HepG2 (cell line): ENCODE data around the gene TLR5. TPM values are rescaled to one million over a fixed set of nuclear protein-coding genes. Genes with fewer than 3 reads are reported as not detected.

Source experiments
- AKNA ChIP-seq: sonication (generic); formaldehyde crosslinking; IDR thresholded peaks from 2 replicates; pipeline ENCODE4 v1.4.0; 2020; ENCODE audit warnings: missing genetic modification reagents, borderline replicate concordance
- FLYWCH1 ChIP-seq: sonication (generic); formaldehyde crosslinking; IDR thresholded peaks from 2 replicates; pipeline ENCODE4 v1.8.1; 2023; ENCODE audit warnings: mild to moderate bottlenecking, missing genetic modification reagents
- FOXA1 ChIP-seq, 2 experiments: fragments of 450-650 bp in 1 of 2; sonication (generic) in 1 of 2; formaldehyde crosslinking in 1 of 2; IDR thresholded peaks; 2 replicates each; pipeline versions ENCODE4 v1.4.0 to v1.6.1; 2016 to 2020; ENCODE audit warnings: missing genetic modification reagents in 1 of 2
- HNRNPUL1 ChIP-seq: fragments of 200-400 bp; formaldehyde crosslinking; IDR thresholded peaks from 2 replicates; pipeline ENCODE4 v1.6.1; 2017; ENCODE audit warnings: low read depth, mild to moderate bottlenecking, low read length, moderate library complexity
- JDP2 ChIP-seq: sonication (generic); formaldehyde crosslinking; IDR thresholded peaks from 2 replicates; pipeline ENCODE4 v1.8.1; 2022; ENCODE audit warnings: missing genetic modification reagents, borderline replicate concordance
- KDM5B ChIP-seq: sonication (generic); formaldehyde crosslinking; IDR thresholded peaks from 2 replicates; pipeline ENCODE4 v1.4.0; 2020; ENCODE audit warnings: missing genetic modification reagents, mild to moderate bottlenecking, borderline replicate concordance
- PHF5A ChIP-seq: IDR thresholded peaks from one replicate; pipeline ENCODE4 v1.6.1; 2018; ENCODE audit warnings: low read depth, missing genetic modification reagents; ENCODE audit not compliant: unreplicated experiment
- PTBP1 ChIP-seq: fragments of 200-400 bp; formaldehyde crosslinking; IDR thresholded peaks from 2 replicates; pipeline ENCODE4 v1.6.1; 2018; ENCODE audit warnings: low read length, low read depth; ENCODE audit not compliant: poor library complexity, severe bottlenecking
- SRF ChIP-seq: IDR thresholded peaks from 2 replicates; pipeline ENCODE4 v1.6.1; 2011; ENCODE audit warnings: mild to moderate bottlenecking, low read depth, low read length, moderate library complexity
- STAG1 ChIP-seq: sonication (generic); formaldehyde crosslinking; IDR thresholded peaks from 2 replicates; pipeline ENCODE4 v1.4.0; 2020; ENCODE audit warnings: missing genetic modification reagents
- SUZ12 ChIP-seq: fragments of 150-350 bp; IDR thresholded peaks from 2 replicates; pipeline ENCODE4 v1.6.1; 2014; ENCODE audit warnings: low read depth, low read length
- TCF7L2 ChIP-seq: IDR thresholded peaks from 2 replicates; pipeline ENCODE4 v1.6.1; 2011; ENCODE audit warnings: mild to moderate bottlenecking, low read depth, low read length, moderate library complexity
- ZBTB42 ChIP-seq: sonication (generic); formaldehyde crosslinking; IDR thresholded peaks from 2 replicates; pipeline ENCODE4 v1.5.0; 2020; ENCODE audit warnings: mild to moderate bottlenecking, missing genetic modification reagents
- ZNF556 ChIP-seq: sonication (generic); formaldehyde crosslinking; IDR thresholded peaks from 2 replicates; pipeline ENCODE4 v1.4.0; 2020; ENCODE audit warnings: mild to moderate bottlenecking, missing genetic modification reagents, borderline replicate concordance
- ZNF609 ChIP-seq: sonication (generic); formaldehyde crosslinking; IDR thresholded peaks from 2 replicates; pipeline ENCODE4 v1.4.0; 2020; ENCODE audit warnings: mild to moderate bottlenecking, missing genetic modification reagents, borderline replicate concordance
- ZSCAN22 ChIP-seq: sonication (generic); formaldehyde crosslinking; IDR thresholded peaks from 2 replicates; pipeline ENCODE4 v1.4.0; 2020; ENCODE audit warnings: mild to moderate bottlenecking, missing genetic modification reagents
- ZUFSP ChIP-seq: sonication (generic); formaldehyde crosslinking; IDR thresholded peaks from 2 replicates; pipeline ENCODE4 v1.9.0; 2021; ENCODE audit warnings: missing genetic modification reagents, mild to moderate bottlenecking, borderline replicate concordance
- polyA plus RNA-seq, 8 experiments: library from polyadenylated mRNA; depleted of rRNA in 3 of 8; stranded (reverse) in 7 of 8; unstranded in 1 of 8; fragments of >200 nt; fragmentation: Illumina TruSeq in 4 of 8; extraction: Trizol in 4 of 8; gene quantifications; 2 replicates each; pipeline versions ENCODE4 v1.2.1 to v1.2.3, GENCODE V29; 2011 to 2016; ENCODE audit warnings: low read depth in 4 of 8, missing spikeins in 1 of 8, mixed read lengths in 1 of 8; ENCODE audit not compliant: insufficient read depth in 1 of 8
- total RNA-seq, 5 experiments: library from RNA; depleted of rRNA; stranded (reverse); fragments of >200 nt; fragmentation: Illumina TruSeq; extraction: Trizol; gene quantifications; 2 replicates each; pipeline ENCODE4 v1.2.3, GENCODE V29; 2016; ENCODE audit warnings: low read depth in 1 of 5

The TLR5 gene
- total and polyA plus RNA-seq, 2 of the 13 experiments (the other 11 are each of a cell fraction or from before 2014, with no cell fraction given), result not detected

GRCh38 chr1:223081181-223081994 is 61.7 kb downstream of the TLR5 start (continued):
- TF ChIP-seq AKNA, result no peak
- TF ChIP-seq ZNF556 (CRISPR knock-in tag), result no peak
- TF ChIP-seq TCF7L2, result no peak
- no peak for TF ChIP-seq ZUFSP (CRISPR knock-in tag)
- TF ChIP-seq KDM5B (CRISPR knock-in tag), result peak; percentile 73; the same call in 1 of the 2 replicates
- TF ChIP-seq PHF5A (CRISPR knock-in tag), result no peak
- TF ChIP-seq HNRNPUL1, result no peak
- TF ChIP-seq ZNF609 (CRISPR knock-in tag), result no peak
- no peak for TF ChIP-seq ZSCAN22 (CRISPR knock-in tag)
- no peak for TF ChIP-seq SRF
- no peak for TF ChIP-seq FLYWCH1 (CRISPR knock-in tag)
- TF ChIP-seq FOXA1 (IDR thresholded peaks at IDR 0.05), result no peak
- TF ChIP-seq FOXA1 (CRISPR knock-in tag; IDR thresholded peaks at IDR 0.05), result no peak
- TF ChIP-seq SUZ12, result no peak
- no peak for TF ChIP-seq PTBP1
- TF ChIP-seq JDP2 (CRISPR knock-in tag), result no peak
- no peak for TF ChIP-seq ZBTB42 (CRISPR knock-in tag)
- TF ChIP-seq STAG1 (CRISPR knock-in tag), result peak; percentile 99
